Loucy (cell line): Measurements from ENCODE around the gene ADARB2.

Experiments used
- H2AFZ ChIP-seq: fragments of 200-600 bp; sonication (generic); 2 replicates; pipeline ENCODE4 v1.6.0; 2016; ENCODE audit warnings: antibody characterized with exemption, mild to moderate bottlenecking, low read length, moderate library complexity
- H3F3A ChIP-seq: fragments of 200-600 bp; 2 replicates; pipeline ENCODE4 v1.6.0; 2016; ENCODE audit warnings: antibody characterized with exemption, low read depth, mild to moderate bottlenecking
- H3K27me3 ChIP-seq: fragments of 200-600 bp; sonication (generic); 2 replicates; pipeline ENCODE4 v1.6.1; 2014; ENCODE audit warnings: low read length, mild to moderate bottlenecking; ENCODE audit not compliant: insufficient read depth, poor library complexity, severe bottlenecking
- H3K36me3 ChIP-seq: fragments of 200-600 bp; sonication (generic); 2 replicates; pipeline ENCODE4 v1.6.1; 2016; ENCODE audit warnings: low read length; ENCODE audit not compliant: insufficient read depth
- H3K4me1 ChIP-seq: fragments of 200-600 bp; sonication (generic); 2 replicates; pipeline ENCODE4 v1.5.1; 2014; ENCODE audit warnings: low read length, mild to moderate bottlenecking; ENCODE audit not compliant: insufficient read depth, poor library complexity, severe bottlenecking
- H3K4me2 ChIP-seq: fragments of 200-600 bp; sonication (generic); 2 replicates; pipeline ENCODE4 v1.6.0; 2014; ENCODE audit warnings: antibody characterized with exemption, low read length, low read depth, mild to moderate bottlenecking; ENCODE audit not compliant: poor library complexity, severe bottlenecking
- H3K4me3 ChIP-seq: fragments of 200-600 bp; sonication (generic); 2 replicates; pipeline ENCODE4 v1.5.1; 2014; ENCODE audit warnings: low read length, mild to moderate bottlenecking, mixed read lengths; ENCODE audit not compliant: poor library complexity, severe bottlenecking
- H3K79me2 ChIP-seq: fragments of 200-600 bp; sonication (generic); 2 replicates; pipeline ENCODE4 v1.6.1; 2014; ENCODE audit warnings: low read length; ENCODE audit not compliant: insufficient read depth
- H3K9ac ChIP-seq: fragments of 200-600 bp; sonication (generic); 2 replicates; pipeline ENCODE4 v1.6.0; 2014; ENCODE audit warnings: mild to moderate bottlenecking, low read depth, low read length, moderate library complexity; ENCODE audit not compliant: poor library complexity, severe bottlenecking
- H3K9me2 ChIP-seq: fragments of 200-600 bp; sonication (generic); replicated peaks from 2 replicates; pipeline ENCODE4 v1.6.1; 2016; ENCODE audit warnings: low read depth, low read length, mixed read lengths
- H3K9me3 ChIP-seq: fragments of 200-600 bp; sonication (generic); 2 replicates; pipeline ENCODE4 v1.6.1; 2014; ENCODE audit warnings: mild to moderate bottlenecking, antibody characterized with exemption, low read length, low read depth; ENCODE audit not compliant: insufficient read depth
- H4K20me1 ChIP-seq: fragments of 200-600 bp; sonication (generic); 2 replicates; pipeline ENCODE4 v1.6.0; 2014; ENCODE audit warnings: antibody characterized with exemption, low read length, mild to moderate bottlenecking; ENCODE audit not compliant: insufficient read depth, poor library complexity, severe bottlenecking
- CTCF ChIP-seq: fragments of 200-600 bp; sonication (generic); conservative IDR thresholded peaks from 2 replicates; pipeline ENCODE4 v1.5.1; 2014; ENCODE audit warnings: mild to moderate bottlenecking, antibody characterized with exemption, low read length
- EZH2phosphoT487 ChIP-seq: fragments of 200-600 bp; IDR thresholded peaks from 2 replicates; pipeline ENCODE4 v1.6.1; 2018; ENCODE audit warnings: antibody characterized with exemption, mild to moderate bottlenecking, moderate library complexity, borderline replicate concordance

ADARB2 gene

GRCh38 chr10:1737222-1738061 is at the start of gene ADARB2:
Gene ADARB2 (minus strand): TSS chr10:1737525.
- Histone ChIP-seq H3K36me3 (no peaks in the 10 kb centered on the region), H4K20me1 (no peaks in the 10 kb centered on the region), H3K27me3 (peaks cover 31% of the 10 kb centered on the region), H3K4me3 (no peak within 1 kb of the TSS), H3K9ac (no peak within 1 kb of the TSS), H2AFZ (no peak within 1 kb of the TSS), H3F3A (no peaks in the 10 kb centered on the region), H3K9me3 (no peaks in the 10 kb centered on the region), H3K79me2 (no peaks in the 10 kb centered on the region), H3K4me1 (no peaks in the 10 kb centered on the region), H3K9me2 (no peaks in the 10 kb centered on the region), H3K4me2 (no peak within 1 kb of the TSS)
- TF ChIP-seq EZH2phosphoT487: no peak
- TF ChIP-seq CTCF: no peak

GRCh38 chr10:1785835-1786234 is 48.5 kb upstream of the ADARB2 start:
- Histone ChIP-seq H3K9me3 (no peaks in the 10 kb centered on the region), H3K79me2 (no peaks in the 10 kb centered on the region), H3F3A (no peaks in the 10 kb centered on the region), H3K27me3 (no peaks in the 10 kb centered on the region), H2AFZ (no peak overlapping the region), H3K9me2 (no peaks in the 10 kb centered on the region), H4K20me1 (no peaks in the 10 kb centered on the region), H3K9ac (no peak overlapping the region), H3K4me2 (no peak overlapping the region), H3K4me3 (no peak overlapping the region), H3K36me3 (no peaks in the 10 kb centered on the region), H3K4me1 (no peaks in the 10 kb centered on the region)
- TF ChIP-seq CTCF (no peak), EZH2phosphoT487 (no peak)

GRCh38 chr10:1782841-1783240 is 45.5 kb upstream of the ADARB2 start:
- Histone ChIP-seq H3K79me2 (no peaks in the 10 kb centered on the region), H3K4me1 (no peaks in the 10 kb centered on the region), H4K20me1 (no peaks in the 10 kb centered on the region), H3K9me2 (no peaks in the 10 kb centered on the region), H3K4me2 (no peak overlapping the region), H3K4me3 (no peak overlapping the region), H3K27me3 (no peaks in the 10 kb centered on the region), H2AFZ (no peak overlapping the region), H3K9ac (no peak overlapping the region), H3F3A (no peaks in the 10 kb centered on the region), H3K36me3 (no peaks in the 10 kb centered on the region), H3K9me3 (no peaks in the 10 kb centered on the region)
- no peak for TF ChIP-seq CTCF
- no peak for TF ChIP-seq EZH2phosphoT487
